Measurements from ENCODE around the gene BRSK2.

DNA sequence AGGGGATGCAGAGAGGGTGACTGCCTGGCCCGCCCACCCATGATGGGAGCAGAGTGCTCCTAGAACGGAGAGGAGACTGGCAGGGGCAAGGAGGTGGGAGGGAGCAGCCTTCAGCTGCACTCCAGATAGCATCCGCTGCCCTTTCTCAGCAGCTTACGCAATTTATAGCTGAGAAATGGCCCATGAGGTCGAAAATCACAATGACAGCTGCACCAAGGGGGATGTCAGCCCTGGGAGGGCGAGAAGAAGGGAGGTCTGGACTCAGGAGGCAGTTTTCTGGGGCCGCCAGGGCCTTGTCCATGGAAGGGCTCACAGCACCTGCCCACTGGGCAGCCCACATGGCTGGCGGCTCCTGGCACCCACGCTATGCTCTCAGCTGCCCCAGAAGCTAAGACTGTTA is 114.4 kb downstream of the BRSK2 start:
- TF ChIP-seq, protein P1, sequence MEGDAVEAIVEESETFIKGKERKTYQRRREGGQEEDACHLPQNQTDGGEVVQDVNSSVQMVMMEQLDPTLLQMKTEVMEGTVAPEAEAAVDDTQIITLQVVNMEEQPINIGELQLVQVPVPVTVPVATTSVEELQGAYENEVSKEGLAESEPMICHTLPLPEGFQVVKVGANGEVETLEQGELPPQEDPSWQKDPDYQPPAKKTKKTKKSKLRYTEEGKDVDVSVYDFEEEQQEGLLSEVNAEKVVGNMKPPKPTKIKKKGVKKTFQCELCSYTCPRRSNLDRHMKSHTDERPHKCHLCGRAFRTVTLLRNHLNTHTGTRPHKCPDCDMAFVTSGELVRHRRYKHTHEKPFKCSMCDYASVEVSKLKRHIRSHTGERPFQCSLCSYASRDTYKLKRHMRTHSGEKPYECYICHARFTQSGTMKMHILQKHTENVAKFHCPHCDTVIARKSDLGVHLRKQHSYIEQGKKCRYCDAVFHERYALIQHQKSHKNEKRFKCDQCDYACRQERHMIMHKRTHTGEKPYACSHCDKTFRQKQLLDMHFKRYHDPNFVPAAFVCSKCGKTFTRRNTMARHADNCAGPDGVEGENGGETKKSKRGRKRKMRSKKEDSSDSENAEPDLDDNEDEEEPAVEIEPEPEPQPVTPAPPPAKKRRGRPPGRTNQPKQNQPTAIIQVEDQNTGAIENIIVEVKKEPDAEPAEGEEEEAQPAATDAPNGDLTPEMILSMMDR (IDR thresholded peaks at IDR 0.05; ENCODE audit: insufficient read depth, low read depth, low read length): no peak
- TF ChIP-seq EZH2 (IDR thresholded peaks at IDR 0.05; ENCODE audit: insufficient read depth, low read length): no peak
